H1 (cell line): ENCODE data around the gene TBC1D2B.

ENCODE experiments used
- CBX8 ChIP-seq: fragments of 300-800, 300-1000 bp; sonication (generic); IDR thresholded peaks from 2 replicates; pipeline ENCODE4 v1.7.1; 2016; ENCODE audit warnings: low read depth, low read length, borderline replicate concordance
- CTCF ChIP-seq, 3 experiments: IDR thresholded peaks; 1 replicate in 2 of 3; 2 replicates in 1 of 3; pipeline versions ENCODE4 v1.5.1 to v1.6.1; 2011; ENCODE audit warnings: low read length in 3 of 3, mild to moderate bottlenecking in 3 of 3, inconsistent platforms in 2 of 3, low read depth in 1 of 3, moderate library complexity in 1 of 3; ENCODE audit not compliant: insufficient read depth in 1 of 3; ENCODE audit errors: control extremely low read depth in 1 of 3
- EP300 ChIP-seq, 2 experiments: IDR thresholded peaks; 1 replicate in 1 of 2; 2 replicates in 1 of 2; pipeline ENCODE4 v1.6.1; 2011 to 2012; ENCODE audit warnings: low read depth in 2 of 2, low read length in 2 of 2, mild to moderate bottlenecking in 2 of 2, borderline replicate concordance in 1 of 2, inconsistent platforms in 1 of 2, moderate library complexity in 1 of 2
- JUND ChIP-seq: IDR thresholded peaks from 2 replicates; pipeline ENCODE4 v1.6.1; 2011; ENCODE audit warnings: mild to moderate bottlenecking, improper control_type of control experiment, low read length
- KDM5A ChIP-seq: fragments of 200-600 bp; IDR thresholded peaks from 2 replicates; pipeline ENCODE4 v1.7.1; 2012; ENCODE audit warnings: mild to moderate bottlenecking, low read length, inconsistent platforms, mixed read lengths
- POLR2A ChIP-seq, 2 experiments: IDR thresholded peaks; 1 replicate in 1 of 2; 2 replicates in 1 of 2; pipeline ENCODE4 v1.6.1; 2011; ENCODE audit warnings: low read depth in 2 of 2, low read length in 2 of 2, mild to moderate bottlenecking in 2 of 2; ENCODE audit errors: control extremely low read depth in 1 of 2
- POLR2AphosphoS5 ChIP-seq: IDR thresholded peaks from 2 replicates; pipeline ENCODE4 v1.6.1; 2011; ENCODE audit warnings: low read depth, low read length
- SRF ChIP-seq: IDR thresholded peaks from 2 replicates; pipeline ENCODE4 v1.6.1; 2011; ENCODE audit warnings: mild to moderate bottlenecking, low read depth, low read length, moderate library complexity
- TBP ChIP-seq: IDR thresholded peaks from 2 replicates; pipeline ENCODE4 v1.6.1; 2011; ENCODE audit warnings: low read depth, low read length, improper control_type of control experiment
- USF2 ChIP-seq: IDR thresholded peaks from 2 replicates; pipeline ENCODE4 v1.6.1; 2011; ENCODE audit warnings: low read length, improper control_type of control experiment

- TF ChIP-seq SRF (no peak), CBX8 (no peak), POLR2AphosphoS5 (no peak), TBP (no peak), EP300 (IDR thresholded peaks at IDR 0.05; ENCODE audit: borderline replicate concordance in 1 of 2, low read depth in 2 of 2, low read length in 2 of 2) (no peak), KDM5A (no peak), JUND (no peak), USF2 (no peak), POLR2A (IDR thresholded peaks at IDR 0.05; ENCODE audit: control extremely low read depth in 1 of 2, low read depth in 2 of 2, low read length in 2 of 2) (no peak), CTCF (IDR thresholded peaks at IDR 0.05; ENCODE audit: control extremely low read depth in 1 of 3, insufficient read depth in 1 of 3, low read depth in 1 of 3, low read length in 3 of 3) (peak in 2 of 3 experiments; percentile 17 to 23; a peak in 2 of 4 replicates)
These were observed 1.1 kb downstream of the TBC1D2B start for GRCh38 chr15:78076231-78077052.
